GM18861 (cell line): ENCODE measurements around the gene WT1.

Source experiments
- ATAC-seq: cut with Tn5 transposase; IDR thresholded peaks from one replicate; pipeline ENCODE4 v1.9.1; 2021; ENCODE audit not compliant: unreplicated experiment

Gene WT1

DNA sequence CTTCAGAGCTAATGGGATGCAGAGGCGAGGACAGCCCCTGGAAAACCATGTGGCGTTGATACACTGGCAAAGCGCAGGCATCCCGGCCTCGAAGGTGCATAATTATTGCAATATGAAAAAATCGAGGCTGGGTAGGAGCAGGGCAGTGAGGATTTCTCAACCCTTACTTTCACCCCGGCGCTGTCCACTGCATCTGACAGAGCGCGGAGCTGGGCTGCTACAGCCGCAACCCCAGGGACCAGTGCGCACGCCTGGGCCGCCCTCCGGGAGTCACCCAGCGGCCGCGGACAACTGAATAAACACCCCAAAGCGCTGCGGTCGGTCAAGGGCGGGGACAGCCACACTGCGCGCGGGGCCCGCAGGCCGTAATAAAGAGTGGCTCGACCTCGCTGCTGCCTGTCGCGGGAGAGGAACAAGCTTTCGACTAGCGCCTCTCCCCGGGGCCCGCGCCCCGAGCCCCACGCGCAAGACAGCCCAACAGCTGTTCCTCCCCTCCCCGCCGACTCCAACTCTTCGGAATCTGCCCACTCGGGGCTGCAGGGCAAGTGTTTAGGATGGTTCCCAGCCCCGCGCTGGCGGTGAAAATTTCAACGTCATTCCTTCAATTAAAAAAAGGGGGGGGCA is 3.6 kb upstream of the WT1 start:
- ATAC-seq = no peak

- ATAC-seq = no peak
Observed at GRCh38 chr11:32438346-32438865, 3.1 kb upstream of the WT1 start.

- no peak for ATAC-seq
Observed at GRCh38 chr11:32437495-32438345, 2.4 kb upstream of the WT1 start.

GRCh38 chr11:32436751-32437494 is 1.6 kb upstream of the WT1 start:
- no peak for ATAC-seq

DNA sequence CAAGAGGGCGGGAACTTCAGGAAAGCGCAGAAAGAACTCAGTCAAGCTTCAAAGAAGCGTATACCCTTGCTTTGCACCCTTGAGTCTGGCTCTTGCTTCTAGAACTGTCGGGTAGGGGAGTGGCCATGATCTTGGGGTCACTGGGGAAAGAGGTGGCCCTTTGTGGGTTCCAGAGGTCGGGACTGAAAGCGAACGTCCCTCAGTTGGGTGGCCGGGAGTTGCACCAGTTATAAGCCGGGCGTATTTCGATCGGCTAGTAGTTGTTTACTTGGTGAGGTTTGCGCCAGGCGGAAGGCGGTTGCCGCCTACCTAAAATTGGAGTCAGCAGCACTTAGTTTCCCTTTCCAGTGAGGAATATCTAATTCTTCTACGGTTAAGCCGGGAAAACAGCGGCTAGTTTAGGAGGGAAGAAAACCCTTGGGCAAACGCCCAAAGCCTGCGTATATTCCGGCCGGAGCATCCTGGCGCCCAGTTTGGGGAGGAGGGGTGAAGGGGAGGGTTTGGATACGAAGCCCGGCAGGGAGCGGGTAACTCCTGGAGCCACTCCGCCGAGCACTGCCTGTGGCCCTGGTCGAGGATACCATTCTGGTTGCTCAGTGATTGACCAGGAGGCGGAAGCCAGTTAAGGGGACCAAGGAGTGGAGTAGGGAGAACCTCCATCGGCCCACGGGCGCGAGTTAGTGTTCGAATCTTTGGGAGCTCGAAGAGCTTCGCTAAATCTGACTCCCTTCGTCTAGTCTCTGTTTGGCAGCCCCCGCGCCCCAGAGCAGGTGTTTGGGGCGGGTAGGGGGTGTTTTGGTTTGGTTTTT is 807 bp upstream of the WT1 start:
- no peak for ATAC-seq

- no peak for ATAC-seq
Observed at GRCh38 chr11:32435152-32435480, 223 bp downstream of the WT1 start.

DNA sequence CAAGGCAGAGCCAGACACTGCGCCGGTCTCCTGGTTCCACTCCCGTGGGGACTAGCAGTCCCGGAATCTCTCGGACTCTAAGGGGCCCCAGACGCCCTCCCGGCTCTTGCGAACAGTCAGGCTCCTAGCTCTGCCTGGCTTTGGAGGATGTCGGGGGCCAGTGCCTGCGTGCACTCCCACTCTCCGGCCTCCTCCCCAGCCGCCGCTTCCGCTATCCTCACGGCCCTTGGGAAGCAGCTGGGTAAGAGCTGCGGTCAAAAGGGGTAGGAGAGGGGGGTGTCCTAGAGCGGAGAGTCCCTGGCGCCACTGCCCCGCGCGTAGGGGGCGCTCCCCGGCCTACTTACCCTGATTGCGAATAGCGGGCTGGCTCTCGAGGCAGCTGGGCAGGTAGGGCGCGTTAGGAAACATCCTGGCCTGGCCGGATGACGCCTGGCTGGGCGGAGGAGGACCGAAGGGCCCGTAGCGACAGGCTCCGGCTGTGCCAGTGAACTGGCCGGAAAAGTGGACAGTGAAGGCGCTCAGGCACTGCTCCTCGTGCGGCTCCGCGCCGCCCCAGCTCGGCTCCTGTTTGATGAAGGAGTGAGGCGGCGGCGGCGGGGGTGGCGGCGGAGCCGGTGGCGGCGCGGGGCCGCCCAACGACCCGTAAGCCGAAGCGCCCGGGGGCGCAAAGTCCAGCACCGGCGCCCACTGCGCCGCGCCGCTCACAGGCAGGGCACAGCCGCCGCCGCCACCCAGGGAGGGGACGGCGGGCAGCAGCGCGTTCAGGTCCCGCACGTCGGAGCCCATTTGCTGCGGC is 785 bp downstream of the WT1 start:
- ATAC-seq = no peak

DNA sequence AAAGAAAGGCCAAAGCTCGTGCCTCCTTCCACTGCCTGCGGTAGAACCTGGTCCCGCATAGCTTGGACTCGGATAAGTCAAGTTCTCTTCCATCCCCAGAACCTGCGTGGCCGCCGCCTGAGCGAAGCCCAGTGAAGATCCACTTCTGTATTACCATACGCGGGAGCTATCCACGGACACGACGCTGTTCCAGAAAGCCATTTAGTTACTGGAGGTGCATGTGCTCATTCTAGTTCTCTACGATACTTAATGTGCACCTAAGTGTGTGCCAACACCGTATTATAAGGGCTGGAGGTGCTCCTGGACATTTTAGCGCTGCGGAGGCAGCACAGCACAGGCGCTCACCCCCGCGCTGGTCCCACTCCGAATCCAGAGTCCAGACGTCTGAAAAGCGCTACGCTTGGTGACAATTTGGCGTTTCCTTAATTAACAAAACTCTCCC is 1.4 kb downstream of the WT1 start:
- ATAC-seq = no peak

GRCh38 chr11:32433101-32433913 is 2.0 kb downstream of the WT1 start:
- ATAC-seq = no peak

DNA sequence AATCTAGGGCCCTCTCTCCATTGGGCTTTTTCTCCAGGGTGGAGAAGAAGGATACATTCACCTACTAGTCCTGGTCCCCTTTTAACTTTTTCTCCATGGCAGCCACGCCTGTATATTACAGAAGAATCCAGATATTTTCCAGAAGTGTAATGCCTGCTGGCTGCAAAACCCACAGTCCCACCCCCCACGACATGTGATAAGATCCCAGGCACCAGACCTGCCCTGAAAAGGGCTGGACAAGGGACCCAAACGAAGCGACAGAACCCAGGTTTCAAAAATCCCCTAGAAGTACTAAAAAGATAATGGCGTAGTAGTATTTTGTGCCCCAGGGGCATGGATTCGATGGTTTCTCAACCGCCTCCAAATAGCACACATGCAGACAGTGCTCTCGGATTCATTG is 2.8 kb downstream of the WT1 start:
- ATAC-seq = no peak

DNA sequence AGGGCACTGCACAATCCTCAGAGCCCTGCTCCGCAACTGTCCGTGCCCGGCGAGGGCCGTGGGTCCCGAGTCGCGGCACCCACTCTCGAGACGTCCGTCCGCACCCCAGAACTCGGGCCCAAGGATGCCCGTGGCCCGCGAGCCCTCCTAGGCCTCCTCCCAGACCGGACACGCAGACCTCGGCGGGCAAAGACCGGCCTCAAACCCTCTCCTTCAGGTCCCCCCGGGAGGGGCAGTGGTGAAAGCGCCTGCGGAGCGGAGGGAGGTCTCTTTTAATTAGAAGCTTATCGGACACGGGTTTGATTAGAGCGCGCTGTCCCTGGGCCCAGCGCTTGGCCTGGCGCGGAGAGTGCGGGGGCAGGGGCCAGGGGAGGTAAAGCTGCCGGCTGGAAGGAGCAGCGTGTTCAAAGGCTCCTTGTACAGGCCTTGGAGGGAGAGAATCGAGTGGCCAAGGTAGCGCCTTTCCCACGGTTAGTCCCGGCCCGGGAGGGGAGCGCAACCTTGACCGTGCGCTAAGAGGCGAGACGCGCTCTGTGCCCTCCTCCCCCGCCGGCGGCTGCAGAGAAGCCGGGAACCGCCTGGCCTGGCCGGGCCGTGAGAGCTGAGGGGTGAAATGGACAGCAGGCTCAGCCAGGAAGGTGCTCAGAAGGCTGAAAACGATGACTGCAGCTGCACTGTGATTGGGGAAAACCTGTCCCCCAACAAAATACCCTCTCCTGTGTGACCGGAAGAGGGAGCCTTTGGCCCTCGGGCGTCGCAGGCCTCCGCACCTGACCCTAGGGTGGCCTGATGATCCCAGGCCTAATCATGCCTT is 4.6 kb downstream of the WT1 start:
- no peak for ATAC-seq

GRCh38 chr11:32429477-32429876 is 5.9 kb downstream of the WT1 start:
- ATAC-seq = no peak

- ATAC-seq = no peak
Observed at GRCh38 chr11:32428665-32429303, 6.6 kb downstream of the WT1 start.

GRCh38 chr11:32427935-32428664 is 7.2 kb downstream of the WT1 start:
- ATAC-seq = no peak

DNA sequence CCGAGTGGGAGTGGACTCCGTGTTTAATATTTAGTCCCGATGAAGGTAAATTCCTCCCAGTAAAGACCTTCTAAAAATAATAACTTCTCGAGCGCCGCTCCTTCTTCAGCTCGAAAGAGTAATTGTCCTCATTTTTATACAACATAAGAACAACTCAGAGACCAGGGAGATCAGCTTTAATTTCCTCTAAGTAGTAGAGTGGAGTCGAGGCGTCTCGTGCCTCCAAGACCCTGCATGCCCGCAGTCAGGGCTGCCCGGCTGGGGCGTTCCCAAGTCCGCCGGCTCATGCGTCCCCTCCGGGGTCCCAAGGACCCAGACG is 7.8 kb downstream of the WT1 start:
- no peak for ATAC-seq

GRCh38 chr11:32426819-32427615 is 8.3 kb downstream of the WT1 start:
- no peak for ATAC-seq

DNA sequence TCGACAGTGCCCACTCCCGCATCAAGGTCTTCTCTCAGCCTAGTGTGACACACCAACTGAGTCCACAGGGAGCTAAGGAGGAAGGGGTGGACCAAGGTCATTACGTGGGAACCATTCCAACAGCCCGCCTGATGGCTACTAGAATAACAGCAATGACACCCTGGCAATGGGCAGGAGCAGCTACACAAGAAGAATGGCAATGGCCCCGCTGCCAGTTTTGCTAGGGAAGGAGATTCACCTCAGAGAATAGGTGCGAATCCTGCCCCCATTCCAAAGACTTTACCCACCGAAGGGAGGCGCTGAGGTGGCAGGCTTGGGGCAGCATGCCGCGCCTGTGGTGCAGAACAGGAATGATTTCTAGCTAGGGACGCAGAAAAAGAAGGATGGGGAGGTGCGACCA is 9.1 kb downstream of the WT1 start:
- no peak for ATAC-seq
